Measurements from ENCODE around the gene DNASE1L3.

- TF ChIP-seq HDGF (IDR thresholded peaks at IDR 0.05; ENCODE audit: borderline replicate concordance) (no peak), FOXA1 (IDR thresholded peaks at IDR 0.05) (no peak), BHLHE40 (IDR thresholded peaks at IDR 0.05; ENCODE audit: borderline replicate concordance) (no peak), ARNT (IDR thresholded peaks at IDR 0.05) (no peak), PKNOX1 (IDR thresholded peaks at IDR 0.05) (no peak), SP1 (IDR thresholded peaks at IDR 0.05) (no peak)
Measured at GRCh38 chr3:58197588-58197987, 13.2 kb downstream of the DNASE1L3 start.
